CD4-positive, alpha-beta T cell treated with Interleukin-17A for 4 hours (primary cell): Measurements from ENCODE around the gene AGPAT4.
"Not testable (repeated sequence)": the region's sequence is repeated elsewhere in the genome, so short reads cannot be mapped to it uniquely, and the experiment has no call there.

Source experiments
- DNase-seq: peaks from one replicate; pipeline ENCODE4 v3.0.0-alpha.2; 2020; ENCODE audit warnings: mixed read lengths

AGPAT4 gene

DNA sequence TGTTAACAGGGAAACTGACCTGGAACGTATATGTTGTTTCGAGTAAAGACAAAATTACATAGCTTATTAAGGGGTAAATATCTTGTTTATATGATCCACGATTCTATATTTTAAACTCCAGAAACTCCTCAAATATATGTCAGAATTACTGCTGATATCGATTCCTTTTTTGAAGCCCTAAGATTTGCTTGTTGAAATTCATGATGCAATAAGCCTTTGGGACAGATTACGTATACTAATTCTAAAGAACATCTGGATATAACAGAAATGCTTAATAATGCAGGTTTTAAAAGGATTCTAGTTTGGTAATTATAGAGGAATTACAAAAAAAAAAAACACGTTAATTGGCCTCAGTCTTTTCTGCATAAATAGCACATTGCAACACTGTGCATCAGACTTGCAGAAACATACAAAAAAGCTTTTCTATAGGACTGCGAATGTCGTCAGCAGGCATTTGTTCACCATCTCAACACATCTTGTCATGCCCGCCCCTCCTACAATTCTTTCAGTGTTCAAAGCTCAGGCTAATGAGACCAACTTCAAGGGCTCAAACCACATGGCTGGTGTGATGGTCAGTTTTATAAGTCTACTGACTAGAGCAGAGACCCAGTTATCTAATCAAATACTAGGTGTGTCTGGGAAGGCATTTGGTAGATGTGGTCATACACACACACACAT, 74.9 kb downstream of the AGPAT4 start:
- no peak for DNase-seq

- DNase-seq = no peak
Observed at GRCh38 chr6:161198176-161198575, 75.7 kb downstream of the AGPAT4 start.

GRCh38 chr6:161195386-161195785, 78.5 kb downstream of the AGPAT4 start:
- no peak for DNase-seq

DNA sequence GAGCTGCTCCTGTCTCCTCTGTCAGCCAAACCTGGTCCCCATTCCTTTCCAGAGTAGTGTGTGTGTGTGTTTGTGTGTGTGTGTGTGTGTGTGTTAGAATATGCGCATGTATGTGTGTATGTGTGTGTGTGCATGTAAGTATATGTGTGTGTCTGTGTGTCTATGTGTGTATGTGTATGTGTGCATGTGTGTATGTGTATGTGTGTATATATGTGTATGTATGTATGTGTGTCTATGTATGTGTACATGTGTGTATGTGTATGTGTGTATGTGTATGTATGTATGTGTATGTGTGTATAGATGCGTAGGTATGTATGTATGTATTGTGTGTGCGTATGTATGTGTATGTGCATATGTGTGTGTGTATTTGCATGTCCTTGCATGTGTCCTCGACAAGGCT, 79.5 kb downstream of the AGPAT4 start:
- DNase-seq = no peak

GRCh38 chr6:161192636-161193411, 81.0 kb downstream of the AGPAT4 start:
- no peak for DNase-seq

- DNase-seq = no peak
Observed at GRCh38 chr6:161191671-161192070, 82.2 kb downstream of the AGPAT4 start.

GRCh38 chr6:161191007-161191406, 82.9 kb downstream of the AGPAT4 start:
- no peak for DNase-seq

DNA sequence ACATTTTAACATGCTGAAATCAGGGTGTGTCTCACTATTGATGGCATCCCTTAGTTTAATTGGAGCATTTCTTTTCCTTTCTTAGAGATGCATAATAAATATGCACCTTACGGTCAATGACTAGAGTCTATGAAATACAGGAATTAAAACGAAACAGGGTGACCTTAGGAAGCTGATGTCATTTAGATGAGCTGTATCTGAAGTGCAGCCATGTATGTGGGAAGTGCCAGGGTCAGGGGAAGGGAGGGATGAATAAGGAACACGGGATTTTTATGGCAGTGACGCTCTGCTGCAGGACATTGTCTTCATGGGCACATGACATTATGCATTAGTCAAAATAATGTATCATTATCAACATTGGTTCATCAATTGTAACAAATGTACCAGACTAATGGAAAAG, 84.0 kb downstream of the AGPAT4 start:
- DNase-seq = no peak

- no peak for DNase-seq
Observed at GRCh38 chr6:161188547-161189465, 85.1 kb downstream of the AGPAT4 start.

GRCh38 chr6:161186173-161186769, 87.6 kb downstream of the AGPAT4 start:
- DNase-seq = no peak

- no peak for DNase-seq
Observed at GRCh38 chr6:161181121-161181520, 92.7 kb downstream of the AGPAT4 start.

DNA sequence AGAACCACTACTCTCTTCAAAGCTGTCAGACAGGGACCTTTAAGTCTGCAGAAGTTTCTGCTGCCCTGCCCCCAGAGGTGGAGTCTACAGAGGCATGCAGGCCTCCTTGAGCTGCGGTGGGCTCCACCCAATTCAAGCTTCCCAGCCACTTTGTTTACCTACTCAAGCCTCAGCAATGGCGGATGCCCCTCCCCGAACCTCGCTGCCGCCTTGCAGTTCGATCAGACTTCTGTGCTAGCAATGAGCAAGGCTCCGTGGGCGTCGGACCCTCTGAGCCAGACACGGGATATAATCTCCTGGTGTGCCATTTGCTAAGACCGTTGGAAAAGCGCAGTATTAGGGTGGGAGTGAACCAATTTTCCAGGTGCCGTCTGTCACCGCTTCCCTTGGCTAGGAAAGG, 95.7 kb downstream of the AGPAT4 start:
- DNase-seq = not testable (repeated sequence)

DNA sequence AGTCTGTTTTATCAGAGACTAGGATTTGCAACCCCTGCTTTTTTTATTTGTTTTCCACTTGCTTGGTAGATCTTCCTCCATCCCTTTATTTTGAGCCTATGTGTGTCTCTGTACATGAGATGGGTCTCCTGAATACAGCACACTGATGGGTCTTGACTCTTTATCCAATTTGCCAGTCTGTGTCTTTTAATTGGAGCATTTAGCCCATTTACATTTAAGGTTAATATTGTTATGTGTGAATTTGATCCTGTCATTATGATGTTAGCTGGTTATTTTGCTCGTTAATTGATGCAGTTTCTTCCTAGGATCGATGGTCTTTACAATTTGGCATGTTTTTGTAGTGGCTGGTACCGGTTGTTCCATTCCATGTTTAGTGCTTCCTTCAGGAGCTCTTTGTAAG, 97.4 kb downstream of the AGPAT4 start:
- not testable (repeated sequence) for DNase-seq

DNA sequence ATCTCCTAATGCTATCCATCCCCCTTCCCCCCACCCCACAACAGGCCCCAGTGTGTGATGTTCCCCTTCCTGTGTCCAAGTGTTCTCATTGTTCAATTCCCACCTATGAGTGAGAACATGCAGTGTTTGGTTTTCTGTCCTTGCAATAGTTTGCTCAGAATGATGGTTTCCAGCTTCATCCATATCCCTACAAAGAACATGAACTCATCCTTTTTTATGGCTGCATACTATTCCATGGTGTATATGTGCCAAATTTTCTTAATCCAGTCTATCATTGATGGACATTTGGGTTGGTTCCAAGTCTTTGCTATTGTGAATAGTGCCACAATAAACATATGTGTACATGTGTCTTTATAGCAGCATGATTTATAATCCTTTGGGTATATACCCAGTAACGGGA, 101.1 kb downstream of the AGPAT4 start:
- DNase-seq = not testable (repeated sequence)

- DNase-seq = no peak
Observed at GRCh38 chr6:161171207-161171606, 102.7 kb downstream of the AGPAT4 start.

- DNase-seq = no peak
Observed at GRCh38 chr6:161169696-161170095, 104.2 kb downstream of the AGPAT4 start.

DNA sequence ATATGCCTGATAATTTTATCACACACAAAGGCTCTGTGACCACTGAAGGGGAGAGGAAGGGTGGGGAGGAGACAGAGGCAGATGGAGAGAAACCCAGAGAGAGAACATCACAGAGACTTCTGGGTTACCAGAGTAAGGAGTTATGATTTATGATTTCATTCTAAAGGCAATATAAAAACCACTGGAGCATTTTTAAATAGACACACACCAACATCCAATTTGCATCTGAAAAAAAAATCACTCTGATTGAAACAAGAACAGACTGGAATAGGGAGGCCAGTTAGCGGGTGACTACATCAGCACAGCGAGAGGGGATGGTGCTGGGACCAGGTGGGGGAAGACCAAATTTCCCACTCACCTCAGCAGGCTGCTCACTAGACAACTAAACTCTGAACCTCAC, 104.8 kb downstream of the AGPAT4 start:
- no peak for DNase-seq

DNA sequence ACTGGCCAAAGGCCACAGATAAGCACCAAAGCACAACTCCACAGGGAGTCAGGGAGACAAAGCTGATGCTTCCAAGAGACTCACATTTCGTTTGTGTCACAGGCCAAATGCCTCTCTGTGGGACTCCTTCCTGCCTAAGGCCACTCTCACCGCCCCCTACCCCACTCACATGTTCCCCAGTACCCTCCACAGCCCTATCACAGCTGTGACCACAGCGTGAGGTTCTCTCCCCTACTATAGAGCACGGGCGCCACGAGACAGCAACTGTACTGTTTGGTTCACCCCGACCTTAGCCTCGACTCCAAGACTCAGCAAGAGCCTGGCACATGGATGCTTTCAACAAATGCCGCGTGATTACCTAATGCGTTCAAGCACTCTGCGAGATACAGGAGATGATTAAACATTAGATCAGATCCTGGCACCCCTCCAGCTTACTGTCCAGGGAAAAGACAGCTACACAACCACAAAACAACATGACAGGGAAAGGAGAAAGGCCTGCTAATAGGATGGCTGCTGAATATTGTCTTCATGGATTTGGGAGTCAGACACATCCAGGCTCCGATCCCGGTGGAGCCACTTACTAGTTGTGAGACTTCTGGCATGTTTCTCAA, 105.5 kb downstream of the AGPAT4 start:
- DNase-seq = no peak

DNA sequence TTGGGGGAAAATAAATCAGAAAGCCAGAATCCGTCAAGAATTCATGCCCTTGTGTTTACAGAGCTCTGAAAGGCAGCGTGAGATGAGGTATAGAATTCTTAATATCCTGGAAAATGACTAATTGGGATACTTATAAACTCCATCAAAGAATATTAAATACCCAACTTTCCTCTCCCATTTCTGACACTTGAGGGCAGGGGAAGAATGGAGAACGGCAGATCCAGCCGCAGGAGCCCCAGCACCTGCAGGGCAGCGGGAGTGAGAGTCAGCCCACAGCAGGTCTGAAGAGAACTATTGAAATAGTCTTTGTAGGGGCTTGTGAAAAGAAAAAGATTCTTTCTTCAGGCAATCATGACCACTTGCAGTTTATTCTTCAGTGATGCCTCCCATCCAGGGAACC, 107.2 kb downstream of the AGPAT4 start:
- no peak for DNase-seq

DNA sequence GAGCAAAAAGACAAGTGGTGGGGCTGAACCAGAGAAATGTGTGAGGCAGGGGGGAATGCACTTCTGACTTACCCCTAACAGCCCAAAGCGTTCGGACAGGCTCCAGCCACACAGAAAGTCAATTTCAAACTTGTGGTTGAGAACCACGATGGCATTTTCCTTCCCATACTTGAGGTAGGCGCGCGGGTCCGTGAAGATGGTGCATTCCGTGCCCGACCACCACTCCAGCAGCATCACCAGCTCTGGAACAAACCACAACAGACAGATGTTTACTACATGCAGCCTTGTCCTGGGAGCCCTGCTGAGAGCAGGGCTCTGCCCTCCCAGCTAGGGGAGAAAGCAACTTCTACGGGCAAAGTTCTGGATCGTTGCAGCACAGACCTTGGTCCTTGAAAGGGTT, 107.7 kb downstream of the AGPAT4 start:
- DNase-seq = no peak

DNA sequence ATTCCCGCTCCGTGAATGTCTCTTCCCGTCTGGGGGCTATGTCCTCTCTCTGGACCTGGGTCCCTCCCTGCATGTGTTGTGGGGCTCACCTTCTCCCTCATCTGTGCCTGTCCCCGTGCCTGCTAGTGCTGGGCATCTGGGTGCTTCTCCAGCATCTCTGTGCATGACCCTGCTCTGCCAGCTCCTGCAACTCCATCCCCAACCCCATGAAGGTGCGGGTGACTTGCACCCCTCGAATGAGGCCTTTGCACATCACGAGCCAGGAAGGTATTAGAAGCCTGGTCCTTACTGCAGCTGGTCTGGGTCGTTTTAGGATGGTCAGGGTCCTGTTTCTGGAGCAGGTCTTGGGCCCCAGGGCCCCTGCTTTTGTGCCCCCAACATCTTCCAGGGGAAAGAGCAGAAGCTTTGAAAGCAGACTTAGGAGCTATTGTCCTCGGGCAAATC, 109.7 kb downstream of the AGPAT4 start:
- no peak for DNase-seq

DNA sequence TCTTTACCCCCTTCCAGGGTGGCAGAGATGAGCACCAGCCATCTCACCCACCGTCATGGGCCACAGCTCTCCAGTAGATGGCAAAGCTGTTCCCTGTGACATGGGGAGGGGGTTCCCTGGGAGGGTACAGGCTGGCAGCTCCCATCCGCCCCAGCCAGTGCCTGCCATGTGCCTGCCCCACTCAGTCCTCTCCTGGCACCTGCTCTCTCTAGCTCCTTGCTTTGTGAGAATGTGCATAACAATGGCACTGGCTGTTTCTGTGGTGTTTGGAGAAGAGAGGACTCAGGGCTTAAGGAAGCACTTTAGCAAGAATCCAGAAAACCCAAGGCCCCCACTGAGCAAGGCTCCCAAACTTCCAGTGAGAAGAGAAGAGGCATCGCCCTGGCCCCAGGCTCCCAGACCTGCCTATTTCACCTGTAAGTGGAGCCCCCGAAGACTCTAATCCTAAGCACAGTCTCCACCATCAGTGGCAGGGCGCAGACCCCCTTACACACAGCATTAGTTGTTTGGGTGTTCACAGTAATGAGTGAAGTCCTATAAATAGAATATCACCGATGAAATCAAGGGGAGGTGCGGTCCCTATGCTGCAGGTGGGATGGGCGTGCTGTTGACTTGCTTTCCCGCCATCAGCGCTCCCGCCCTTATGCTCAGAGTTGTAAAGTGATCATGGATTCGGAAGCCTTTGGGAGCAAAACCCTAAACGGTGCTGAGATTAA, 110.2 kb downstream of the AGPAT4 start:
- DNase-seq = no peak
